Epithelial cell of proximal tubule (primary cell): Measurements from ENCODE around the gene HELB. TPM values are rescaled to one million over a fixed set of nuclear protein-coding genes. Genes with fewer than 3 reads are reported as not detected.
"Not testable (repeated sequence)": the region's sequence is repeated elsewhere in the genome, so short reads cannot be mapped to it uniquely, and the experiment has no call there.

Source experiments
- DNase-seq: peaks from one replicate; pipeline ENCODE4 v3.0.0-alpha.2; 2011; ENCODE audit warnings: low read depth
- H3K4me3 ChIP-seq: 2 replicates; pipeline ENCODE4 v1.5.1; 2011; ENCODE audit warnings: low read depth, mild to moderate bottlenecking, low read length
- CTCF ChIP-seq: conservative IDR thresholded peaks from 2 replicates; pipeline ENCODE4 v1.5.1; 2012; ENCODE audit warnings: low read depth, mild to moderate bottlenecking, low read length
- total RNA-seq: library from RNA; depleted of rRNA; stranded (reverse); fragments of >200 nt; gene quantifications from 2 replicates; pipeline ENCODE4 v1.2.3, GENCODE V29; 2015

Gene HELB
- total RNA-seq, 1 donor from 2014 or later: 2.0 TPM

GRCh38 chr12:66297923-66298322 is 4.4 kb upstream of the HELB start:
- no peak for DNase-seq
- no peak overlapping the region for H3K4me3 ChIP-seq
- no peak for TF ChIP-seq CTCF

- no peak for TF ChIP-seq CTCF
- peak overlapping the region; percentile 83 for H3K4me3 ChIP-seq
- no peak for DNase-seq
These were observed 505 bp downstream of the HELB start for GRCh38 chr12:66302827-66303169.

GRCh38 chr12:66303316-66303804 is 1.1 kb downstream of the HELB start:
- not testable (repeated sequence) for DNase-seq
- peak overlapping the region; percentile 83 for H3K4me3 ChIP-seq

GRCh38 chr12:66304296-66304900 is 2.1 kb downstream of the HELB start:
- TF ChIP-seq CTCF: no peak
- H3K4me3 ChIP-seq: no peak overlapping the region
- no peak for DNase-seq

GRCh38 chr12:66309606-66310005 is 7.3 kb downstream of the HELB start:
- TF ChIP-seq CTCF: no peak
- no peak for DNase-seq
- no peak overlapping the region for H3K4me3 ChIP-seq

- DNase-seq: no peak
- no peak overlapping the region for H3K4me3 ChIP-seq
- TF ChIP-seq CTCF: no peak
These were observed 9.9 kb downstream of the HELB start for GRCh38 chr12:66312189-66312588.

GRCh38 chr12:66314278-66314677 is 12.0 kb downstream of the HELB start:
- TF ChIP-seq CTCF: no peak
- no peak overlapping the region for H3K4me3 ChIP-seq
- no peak for DNase-seq
